HCT116 (cell line): ENCODE measurements around the gene RACGAP1. TPM values are rescaled to one million over a fixed set of nuclear protein-coding genes. Genes with fewer than 3 reads are reported as not detected.

Experiments used
- CBX3 ChIP-seq: IDR thresholded peaks from 2 replicates; pipeline ENCODE4 v1.6.1; 2012; ENCODE audit warnings: low read depth
- CEBPB ChIP-seq: IDR thresholded peaks from 2 replicates; pipeline ENCODE4 v1.6.1; 2012; ENCODE audit warnings: low read depth
- ELF1 ChIP-seq: IDR thresholded peaks from 2 replicates; pipeline ENCODE4 v1.6.1; 2012; ENCODE audit warnings: low read depth, borderline replicate concordance
- EZH2 ChIP-seq: fragments of 200-600 bp; sonication (generic); IDR thresholded peaks from 2 replicates; pipeline ENCODE4 v1.6.1; 2017; ENCODE audit warnings: antibody characterized with exemption, mixed run types
- POLR2AphosphoS5 ChIP-seq: IDR thresholded peaks from 2 replicates; pipeline ENCODE4 v1.6.1; 2011; ENCODE audit warnings: mild to moderate bottlenecking, low read depth, low read length, moderate library complexity
- RAD21 ChIP-seq: IDR thresholded peaks from 2 replicates; pipeline ENCODE4 v1.6.1; 2012; ENCODE audit warnings: low read depth, mild to moderate bottlenecking
- ZFX ChIP-seq: fragments of 450-650 bp; IDR thresholded peaks from 2 replicates; pipeline ENCODE4 v1.6.1; 2017
- total RNA-seq: library from RNA; stranded (reverse); gene quantifications from one replicate; pipeline ENCODE4 v1.2.1, GENCODE V29; 2021; ENCODE audit not compliant: unreplicated experiment
- TF ChIP-seq, protein P1 (sequence below), 3 experiments: fragments of 200-600 bp in 1 of 3; sonication (generic) in 1 of 3; IDR thresholded peaks in 2 of 3; conservative IDR thresholded peaks in 1 of 3; 2 replicates each; pipeline ENCODE4 v1.5.1; 2012 to 2017; ENCODE audit warnings: low read depth in 2 of 3, low read length in 2 of 3, antibody characterized with exemption in 1 of 3, borderline replicate concordance in 1 of 3, control low read depth in 1 of 3, mild to moderate bottlenecking in 1 of 3, mixed read lengths in 1 of 3, mixed run types in 1 of 3, moderate library complexity in 1 of 3; ENCODE audit not compliant: insufficient read depth in 1 of 3
- TF ChIP-seq, protein P2 (sequence below): IDR thresholded peaks from 2 replicates; pipeline ENCODE4 v1.6.1; 2012; ENCODE audit warnings: low read depth

RACGAP1 gene
- total RNA-seq, 1 experiment from 2014 or later = 147 TPM

DNA sequence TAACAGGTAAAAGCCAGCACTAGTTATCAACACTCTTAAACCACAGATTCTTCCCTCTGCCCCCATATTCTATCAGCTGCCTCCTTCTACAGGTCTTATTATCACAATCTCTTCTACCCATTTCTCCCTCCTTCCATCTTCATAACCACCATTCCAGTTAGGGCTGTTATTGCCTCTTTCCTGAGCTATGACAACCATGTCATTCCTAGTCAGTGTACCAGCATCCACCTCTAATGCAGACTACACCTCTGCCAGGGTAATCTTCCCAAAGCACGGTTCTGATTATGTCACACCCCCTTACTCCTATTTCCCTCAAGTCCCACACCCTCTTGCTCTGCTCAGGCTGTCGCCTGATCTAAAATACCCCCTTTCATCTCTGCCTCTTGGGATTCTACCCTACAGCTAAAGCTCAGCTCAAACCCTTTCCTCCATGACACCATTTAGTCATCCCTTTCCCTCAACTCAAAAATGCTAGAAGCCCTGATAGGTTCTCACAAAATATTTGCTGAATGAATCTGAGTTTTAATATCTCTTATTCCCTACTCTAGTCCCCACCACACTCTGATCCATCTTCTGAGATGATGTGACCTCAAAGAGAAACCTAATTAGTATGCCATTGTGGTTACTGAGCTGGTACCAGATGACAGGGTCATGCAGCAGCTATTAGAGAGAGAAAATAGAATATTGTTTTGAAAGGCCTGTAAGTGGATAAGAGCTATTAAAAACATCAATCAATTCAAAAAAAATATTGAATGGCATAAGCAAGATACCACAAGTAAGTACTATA, 11.7 kb downstream of the RACGAP1 start (continued):
- TF ChIP-seq, protein P1, sequence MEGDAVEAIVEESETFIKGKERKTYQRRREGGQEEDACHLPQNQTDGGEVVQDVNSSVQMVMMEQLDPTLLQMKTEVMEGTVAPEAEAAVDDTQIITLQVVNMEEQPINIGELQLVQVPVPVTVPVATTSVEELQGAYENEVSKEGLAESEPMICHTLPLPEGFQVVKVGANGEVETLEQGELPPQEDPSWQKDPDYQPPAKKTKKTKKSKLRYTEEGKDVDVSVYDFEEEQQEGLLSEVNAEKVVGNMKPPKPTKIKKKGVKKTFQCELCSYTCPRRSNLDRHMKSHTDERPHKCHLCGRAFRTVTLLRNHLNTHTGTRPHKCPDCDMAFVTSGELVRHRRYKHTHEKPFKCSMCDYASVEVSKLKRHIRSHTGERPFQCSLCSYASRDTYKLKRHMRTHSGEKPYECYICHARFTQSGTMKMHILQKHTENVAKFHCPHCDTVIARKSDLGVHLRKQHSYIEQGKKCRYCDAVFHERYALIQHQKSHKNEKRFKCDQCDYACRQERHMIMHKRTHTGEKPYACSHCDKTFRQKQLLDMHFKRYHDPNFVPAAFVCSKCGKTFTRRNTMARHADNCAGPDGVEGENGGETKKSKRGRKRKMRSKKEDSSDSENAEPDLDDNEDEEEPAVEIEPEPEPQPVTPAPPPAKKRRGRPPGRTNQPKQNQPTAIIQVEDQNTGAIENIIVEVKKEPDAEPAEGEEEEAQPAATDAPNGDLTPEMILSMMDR (IDR thresholded peaks at IDR 0.05 in 2 of 3, conservative IDR thresholded peaks at IDR 0.05 in 1 of 3; ENCODE audit: borderline replicate concordance in 1 of 3, insufficient read depth in 1 of 3, low read depth in 2 of 3, low read length in 2 of 3) = no peak
- TF ChIP-seq CEBPB (no peak), CBX3 (no peak), RAD21 (no peak), ELF1 (no peak), POLR2AphosphoS5 (no peak), ZFX (no peak), EZH2 (no peak)
- TF ChIP-seq, protein P2, sequence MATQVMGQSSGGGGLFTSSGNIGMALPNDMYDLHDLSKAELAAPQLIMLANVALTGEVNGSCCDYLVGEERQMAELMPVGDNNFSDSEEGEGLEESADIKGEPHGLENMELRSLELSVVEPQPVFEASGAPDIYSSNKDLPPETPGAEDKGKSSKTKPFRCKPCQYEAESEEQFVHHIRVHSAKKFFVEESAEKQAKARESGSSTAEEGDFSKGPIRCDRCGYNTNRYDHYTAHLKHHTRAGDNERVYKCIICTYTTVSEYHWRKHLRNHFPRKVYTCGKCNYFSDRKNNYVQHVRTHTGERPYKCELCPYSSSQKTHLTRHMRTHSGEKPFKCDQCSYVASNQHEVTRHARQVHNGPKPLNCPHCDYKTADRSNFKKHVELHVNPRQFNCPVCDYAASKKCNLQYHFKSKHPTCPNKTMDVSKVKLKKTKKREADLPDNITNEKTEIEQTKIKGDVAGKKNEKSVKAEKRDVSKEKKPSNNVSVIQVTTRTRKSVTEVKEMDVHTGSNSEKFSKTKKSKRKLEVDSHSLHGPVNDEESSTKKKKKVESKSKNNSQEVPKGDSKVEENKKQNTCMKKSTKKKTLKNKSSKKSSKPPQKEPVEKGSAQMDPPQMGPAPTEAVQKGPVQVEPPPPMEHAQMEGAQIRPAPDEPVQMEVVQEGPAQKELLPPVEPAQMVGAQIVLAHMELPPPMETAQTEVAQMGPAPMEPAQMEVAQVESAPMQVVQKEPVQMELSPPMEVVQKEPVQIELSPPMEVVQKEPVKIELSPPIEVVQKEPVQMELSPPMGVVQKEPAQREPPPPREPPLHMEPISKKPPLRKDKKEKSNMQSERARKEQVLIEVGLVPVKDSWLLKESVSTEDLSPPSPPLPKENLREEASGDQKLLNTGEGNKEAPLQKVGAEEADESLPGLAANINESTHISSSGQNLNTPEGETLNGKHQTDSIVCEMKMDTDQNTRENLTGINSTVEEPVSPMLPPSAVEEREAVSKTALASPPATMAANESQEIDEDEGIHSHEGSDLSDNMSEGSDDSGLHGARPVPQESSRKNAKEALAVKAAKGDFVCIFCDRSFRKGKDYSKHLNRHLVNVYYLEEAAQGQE = no peak
